Measurements from ENCODE around the gene TSPOAP1. TPM values are rescaled to one million over a fixed set of nuclear protein-coding genes. Genes with fewer than 3 reads are reported as not detected.
A peak's percentile ranks its signal among the peaks of the same experiment; 100 is the strongest.

Gene TSPOAP1
- total and polyA plus RNA-seq, 2 of the 13 experiments (the other 11 are each of a cell fraction or from before 2014, with no cell fraction given), result not detected

- TF ChIP-seq FOXO4 (CRISPR knock-in tag; conservative IDR thresholded peaks at IDR 0.05) (no peak), TOPORS (CRISPR knock-in tag; IDR thresholded peaks at IDR 0.05) (no peak), ZNF513 (CRISPR knock-in tag; conservative IDR thresholded peaks at IDR 0.05) (no peak), SCMH1 (CRISPR knock-in tag; IDR thresholded peaks at IDR 0.05; ENCODE audit: borderline replicate concordance) (no peak), ONECUT2 (CRISPR knock-in tag; IDR thresholded peaks at IDR 0.05) (no peak), HMGXB3 (CRISPR knock-in tag; IDR thresholded peaks at IDR 0.05; ENCODE audit: borderline replicate concordance) (no peak), FOXP1 (IDR thresholded peaks at IDR 0.05) (no peak), FOXP1 (CRISPR knock-in tag; IDR thresholded peaks at IDR 0.05) (no peak), SIX4 (CRISPR knock-in tag; IDR thresholded peaks at IDR 0.05) (no peak), ATF7 (IDR thresholded peaks at IDR 0.05) (no peak), ATF7 (CRISPR knock-in tag; IDR thresholded peaks at IDR 0.05) (0 out of 2 replicates have a peak, but pooled peaks have one; percentile 2), DNMT1 (CRISPR knock-in tag; IDR thresholded peaks at IDR 0.05) (0 out of 2 replicates have a peak, but pooled peaks have one; percentile 56), ZNF18 (CRISPR knock-in tag; IDR thresholded peaks at IDR 0.05; ENCODE audit: insufficient replicate concordance) (no peak), NCOA1 (CRISPR knock-in tag; IDR thresholded peaks at IDR 0.05) (no peak), RBM22 (optimal IDR thresholded peaks at IDR 0.05; ENCODE audit: low read length) (peak; percentile 58), BRD4 (CRISPR knock-in tag; IDR thresholded peaks at IDR 0.05) (no peak), CENPBD1 (CRISPR knock-in tag; IDR thresholded peaks at IDR 0.05; ENCODE audit: borderline replicate concordance, low read depth) (no peak), SMAD1 (CRISPR knock-in tag; IDR thresholded peaks at IDR 0.05; ENCODE audit: borderline replicate concordance, low read depth) (no peak), ZNF547 (CRISPR knock-in tag; IDR thresholded peaks at IDR 0.05) (no peak), ZNF431 (CRISPR knock-in tag; IDR thresholded peaks at IDR 0.05; ENCODE audit: borderline replicate concordance, low read depth) (no peak), ZNF329 (CRISPR knock-in tag; IDR thresholded peaks at IDR 0.05; ENCODE audit: low read depth) (no peak), JUNB (CRISPR knock-in tag; IDR thresholded peaks at IDR 0.05; ENCODE audit: borderline replicate concordance) (no peak)
Measured at GRCh38 chr17:58363457-58364185, 35.0 kb upstream of the TSPOAP1 start (continued).

All from HepG2 (cell line).